Hematopoietic multipotent progenitor cell treated with erythropoietin and hydrocortisone succinate and interleukin-3 and kit ligand, for 4 days (in vitro differentiated cells): ENCODE measurements around the gene JPH3.

ENCODE experiments used
- DNase-seq: peaks from one replicate; pipeline ENCODE4 v3.0.0-alpha.2; 2015

Gene JPH3

DNA sequence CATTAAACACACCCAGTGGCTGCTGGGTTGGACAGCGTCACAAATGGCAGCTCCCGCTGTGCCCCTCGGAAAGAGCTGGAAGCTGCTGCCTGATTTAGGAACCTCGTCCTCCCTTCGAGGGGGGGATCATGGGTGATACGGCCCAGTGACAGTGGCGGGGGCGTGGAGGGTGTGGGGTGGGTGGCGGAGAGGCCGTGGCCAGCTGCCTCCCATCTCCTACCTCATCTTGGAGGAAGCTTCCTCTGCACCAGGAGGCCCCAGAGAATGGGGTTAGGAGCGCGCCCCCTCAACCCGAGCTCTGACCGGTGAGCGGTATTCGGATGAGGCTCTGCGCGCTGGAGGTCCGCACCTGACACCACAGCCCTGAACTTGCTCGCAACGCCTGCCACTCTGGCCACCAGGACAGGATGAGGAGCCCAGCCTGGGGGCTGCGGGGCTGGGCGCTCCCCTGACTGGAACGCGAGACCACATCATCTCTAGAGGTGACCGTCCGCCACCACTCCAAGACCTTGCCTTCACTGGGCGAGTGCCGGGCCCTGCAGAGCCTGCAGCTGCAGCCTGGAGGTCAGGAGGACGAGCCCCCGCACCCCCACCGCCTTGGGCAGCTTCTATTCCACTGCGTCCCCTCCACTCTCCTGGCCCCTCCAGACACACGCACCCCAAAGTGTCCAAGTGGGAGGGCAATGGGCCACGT is 82.5 kb downstream of the JPH3 start:
- DNase-seq = no peak

DNA sequence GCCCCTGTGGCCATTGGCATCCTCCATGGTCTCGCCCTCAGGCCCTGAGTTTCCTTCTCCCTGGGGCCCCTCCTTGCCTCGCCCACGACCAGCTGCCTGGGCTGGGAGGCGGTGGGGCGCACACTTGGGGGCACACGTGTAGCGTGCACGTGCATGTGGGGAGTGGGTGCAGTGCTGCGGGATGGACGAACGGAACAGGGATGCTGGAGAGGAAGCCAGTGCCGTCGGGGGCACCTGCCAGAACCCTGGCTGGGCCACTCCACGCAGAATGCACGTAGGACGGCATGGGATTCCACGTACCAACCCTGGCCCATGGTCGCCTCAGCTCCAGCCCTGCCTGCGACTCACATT is 83.1 kb downstream of the JPH3 start:
- no peak for DNase-seq

DNA sequence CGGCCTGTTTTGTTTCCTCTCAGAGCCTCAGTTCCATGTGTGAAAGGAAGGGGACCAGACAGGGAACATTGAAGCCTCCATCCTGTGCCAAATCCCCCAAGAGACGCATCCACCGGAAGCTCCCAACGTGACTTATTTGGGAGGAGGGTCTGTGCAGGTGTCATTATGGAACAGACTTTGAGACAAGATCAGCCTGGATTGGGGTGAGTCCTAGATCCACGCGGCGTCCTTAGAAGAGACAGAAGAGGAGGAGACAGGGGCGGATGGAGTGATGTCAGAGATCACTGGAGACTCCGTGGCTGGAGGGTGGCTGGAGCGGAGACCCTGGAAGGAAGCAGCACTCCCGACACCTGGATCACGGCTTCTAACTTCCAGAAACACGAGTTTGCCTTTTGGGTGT is 83.5 kb downstream of the JPH3 start:
- no peak for DNase-seq

DNA sequence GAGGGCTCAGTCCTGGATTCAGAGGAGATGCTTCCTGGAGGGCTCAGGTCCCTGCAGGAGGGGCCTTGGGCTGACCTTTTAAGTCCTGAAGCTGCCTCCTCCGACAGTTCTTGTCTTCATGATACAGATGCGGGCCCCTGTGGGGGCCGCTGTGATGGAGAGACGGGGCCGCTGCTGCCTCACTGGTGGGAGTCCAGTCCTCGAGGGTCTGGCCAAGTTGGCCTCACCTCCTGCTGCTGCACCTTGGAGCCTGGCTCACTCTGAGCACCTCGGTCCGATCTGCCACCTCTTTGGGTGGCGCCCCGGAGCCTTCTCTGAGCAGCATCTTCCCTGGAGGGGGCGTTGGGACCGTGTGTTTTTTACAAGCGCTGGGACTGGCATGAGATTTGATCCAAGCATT is 84.4 kb downstream of the JPH3 start:
- DNase-seq = no peak

DNA sequence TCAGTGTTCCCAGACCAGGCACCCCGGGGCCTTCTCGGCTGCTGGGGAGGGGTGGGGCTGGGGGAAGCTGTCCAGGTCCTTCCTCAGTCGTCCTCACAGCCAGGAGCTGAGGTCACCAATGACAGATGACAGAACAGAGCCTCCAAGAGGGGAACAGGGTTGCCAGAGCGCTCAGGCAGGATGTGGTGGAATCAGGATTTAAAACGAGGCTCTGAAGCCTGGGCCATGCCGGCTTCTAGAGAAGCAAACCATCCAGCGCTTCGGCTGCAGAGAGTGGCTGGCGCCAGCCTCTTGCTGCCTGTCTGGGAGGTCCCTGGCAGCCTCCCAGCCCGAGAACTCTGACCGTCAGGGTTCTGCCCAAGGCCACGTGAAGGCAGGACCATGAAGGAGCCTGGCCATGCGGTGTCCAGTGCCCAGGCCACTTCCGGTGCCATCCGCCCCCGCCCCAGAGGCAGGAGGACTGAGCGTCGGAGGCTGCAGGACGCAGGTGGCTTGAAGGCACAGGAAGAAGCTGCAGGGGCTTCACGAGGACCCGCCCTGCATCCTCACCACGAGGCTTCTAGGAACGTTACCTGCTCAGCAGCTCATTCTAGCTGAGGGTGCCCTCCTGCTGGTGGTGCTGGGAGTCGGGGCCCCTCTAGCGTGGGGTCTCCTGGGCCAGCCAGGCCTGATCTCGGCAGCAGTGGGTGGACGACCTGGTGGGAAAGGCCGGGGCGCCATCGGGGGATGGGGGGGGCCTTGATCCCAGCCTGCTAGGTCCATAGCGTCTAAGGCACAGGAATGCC is 85.0 kb downstream of the JPH3 start:
- peak; percentile 18 for DNase-seq

DNA sequence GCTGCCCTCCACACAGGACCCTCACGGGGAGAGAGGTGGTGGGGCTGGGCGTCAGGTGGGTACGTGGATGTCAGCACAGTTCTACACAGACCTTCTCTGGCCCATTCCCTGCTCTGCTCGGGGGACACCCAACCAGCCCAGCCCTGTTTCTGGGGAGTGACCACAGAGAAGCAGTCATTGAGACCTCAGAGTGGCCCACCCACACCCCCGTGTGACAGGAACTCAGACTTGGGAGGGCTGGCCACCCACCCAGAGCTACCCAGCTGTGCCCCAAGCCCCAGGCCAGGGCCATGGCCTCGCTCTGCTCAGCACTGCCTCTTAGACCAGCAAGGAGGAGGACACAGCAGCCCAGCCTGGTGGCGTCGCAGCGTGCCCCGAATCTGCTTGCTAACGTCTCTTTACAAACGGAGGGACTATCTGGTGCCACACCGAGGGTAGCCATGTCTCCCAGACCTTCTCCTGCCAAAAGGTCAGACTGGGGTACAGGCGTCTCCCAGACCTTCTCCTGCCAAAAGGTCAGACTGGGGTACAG is 85.8 kb downstream of the JPH3 start:
- no peak for DNase-seq

DNA sequence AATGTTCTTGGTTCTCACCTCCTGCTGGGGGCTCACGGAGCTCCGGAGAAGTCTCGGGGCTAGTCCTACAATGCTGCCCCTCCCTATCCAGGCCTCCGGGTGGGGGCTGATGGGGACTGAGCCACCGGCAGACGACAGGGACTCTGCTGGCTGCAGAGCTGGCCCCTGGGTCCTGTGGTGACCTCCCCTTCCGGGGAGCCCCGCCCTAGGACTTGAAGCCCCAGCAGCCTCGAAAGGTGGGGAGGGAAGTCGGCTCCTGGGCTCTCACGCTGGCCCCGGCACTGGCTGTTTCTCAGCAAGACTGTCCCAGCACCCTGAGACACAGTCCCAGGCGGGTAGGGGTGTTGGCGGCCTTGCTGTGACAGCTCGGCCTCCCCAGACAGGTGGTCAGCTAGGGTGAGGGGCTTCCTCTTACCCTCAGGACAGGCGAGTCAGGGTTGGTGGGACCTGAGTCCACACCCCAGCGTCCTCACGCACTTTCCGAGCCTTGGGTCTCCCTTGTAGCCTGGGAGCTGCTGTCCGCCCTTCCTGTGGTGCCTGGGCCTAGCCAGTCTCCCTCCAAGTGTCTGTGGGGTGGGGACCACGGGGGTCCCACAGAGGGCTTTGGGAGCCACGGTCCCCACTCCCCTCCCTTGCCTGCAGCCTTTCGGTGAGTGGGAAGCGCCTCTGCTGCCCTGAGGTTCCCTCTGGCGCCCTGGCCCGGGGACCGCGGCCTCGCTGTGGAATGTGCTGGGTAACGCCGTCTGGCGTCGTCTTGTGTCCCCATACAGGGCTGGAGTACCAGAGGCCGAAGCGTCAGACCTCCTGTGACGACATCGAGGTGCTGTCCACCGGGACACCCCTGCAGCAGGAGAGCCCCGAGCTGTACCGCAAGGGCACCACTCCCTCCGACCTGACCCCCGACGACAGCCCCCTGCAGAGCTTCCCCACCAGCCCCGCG is 86.8 kb downstream of the JPH3 start:
- no peak for DNase-seq

DNA sequence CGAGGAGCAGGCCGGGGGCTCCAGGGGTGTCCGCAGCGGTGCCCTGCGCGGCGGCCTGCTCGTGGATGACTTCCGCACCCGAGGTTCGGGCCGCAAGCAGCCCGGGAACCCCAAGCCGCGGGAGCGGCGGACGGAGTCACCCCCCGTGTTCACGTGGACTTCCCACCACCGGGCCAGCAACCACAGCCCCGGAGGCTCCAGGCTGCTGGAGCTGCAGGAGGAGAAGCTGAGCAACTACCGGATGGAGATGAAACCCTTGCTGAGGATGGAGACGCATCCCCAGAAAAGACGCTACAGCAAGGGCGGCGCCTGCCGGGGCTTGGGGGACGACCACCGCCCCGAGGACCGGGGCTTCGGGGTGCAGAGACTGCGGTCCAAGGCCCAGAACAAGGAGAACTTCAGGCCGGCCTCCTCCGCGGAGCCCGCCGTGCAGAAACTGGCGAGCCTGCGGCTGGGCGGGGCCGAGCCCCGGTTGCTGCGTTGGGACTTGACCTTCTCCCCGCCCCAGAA is 87.7 kb downstream of the JPH3 start:
- DNase-seq = no peak

DNA sequence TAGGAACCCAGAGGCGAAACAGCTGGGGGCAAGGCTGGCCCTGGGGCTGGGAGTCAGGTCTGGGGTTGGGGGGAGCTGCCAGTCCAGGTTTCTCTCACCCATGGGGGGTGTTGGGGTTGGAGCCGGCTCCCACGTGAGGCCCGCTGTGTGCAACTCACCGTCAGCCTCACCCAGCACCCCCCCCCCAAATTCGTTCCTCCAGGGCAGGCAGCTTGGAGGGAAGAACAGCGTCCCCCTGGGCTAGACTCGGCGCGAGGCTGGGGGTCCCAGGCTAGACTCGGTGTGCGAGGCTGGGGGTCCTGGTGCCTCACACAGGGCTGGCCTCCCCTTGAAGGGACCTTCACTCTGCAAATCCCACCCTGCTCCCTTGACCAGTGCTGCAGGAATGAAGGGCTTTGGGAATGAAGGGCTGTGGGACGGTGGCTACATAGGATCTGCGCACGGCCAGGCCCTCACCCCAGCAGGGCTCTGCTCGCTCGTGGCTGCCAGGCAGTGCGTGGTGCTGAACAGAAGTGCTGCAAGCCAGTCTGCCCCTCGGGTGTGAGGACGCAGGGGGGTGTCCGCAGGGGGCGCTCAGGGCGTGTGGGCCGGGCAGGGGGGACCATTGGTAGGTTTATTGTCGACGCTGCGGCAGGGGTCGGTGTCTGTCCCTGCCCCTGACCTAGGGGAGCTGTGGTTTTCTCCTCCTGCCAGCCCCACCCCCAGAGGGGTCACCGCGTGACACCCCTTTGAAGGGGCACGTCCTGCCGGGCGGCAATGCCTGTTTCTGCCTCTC is 88.8 kb downstream of the JPH3 start:
- no peak for DNase-seq

DNA sequence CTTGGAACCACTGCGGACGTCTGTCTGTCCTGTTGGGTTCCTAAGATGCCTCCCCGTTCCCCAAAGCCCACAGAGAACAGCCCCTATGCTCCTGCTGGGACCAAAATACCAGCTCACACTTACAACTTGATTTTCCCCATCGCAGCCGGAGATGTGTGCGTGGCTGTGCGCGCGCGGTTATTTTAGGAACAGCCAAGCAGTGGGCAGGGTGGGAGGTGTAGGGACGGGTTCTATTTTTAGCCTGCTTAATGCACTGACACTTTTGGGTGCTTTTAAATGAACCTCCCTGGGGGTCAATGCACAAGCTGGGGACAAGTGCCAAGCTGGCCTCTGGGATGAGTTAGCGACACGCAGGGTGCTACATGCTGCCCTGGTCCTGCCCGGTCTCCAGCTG is 89.4 kb downstream of the JPH3 start:
- DNase-seq = no peak

DNA sequence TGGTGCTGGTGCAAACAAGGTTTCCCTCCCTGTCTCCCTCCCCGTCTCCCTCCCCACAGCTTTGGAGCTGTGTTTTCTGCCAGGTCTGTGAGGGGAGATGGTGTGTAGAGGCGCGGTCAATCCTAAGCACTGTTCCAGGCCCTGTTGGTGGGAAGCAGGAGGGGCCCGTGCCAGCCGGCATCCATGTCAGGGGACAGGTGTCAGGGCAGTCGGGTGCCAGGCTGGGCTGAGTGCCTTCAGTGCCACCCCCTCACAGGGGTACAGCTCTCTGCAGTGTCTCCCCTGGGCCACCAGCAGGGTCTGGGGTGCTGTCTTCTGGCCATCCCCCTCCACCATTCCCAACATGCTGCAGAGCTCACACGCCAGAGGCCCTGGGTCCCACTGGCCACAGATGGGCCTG is 89.9 kb downstream of the JPH3 start:
- no peak for DNase-seq

DNA sequence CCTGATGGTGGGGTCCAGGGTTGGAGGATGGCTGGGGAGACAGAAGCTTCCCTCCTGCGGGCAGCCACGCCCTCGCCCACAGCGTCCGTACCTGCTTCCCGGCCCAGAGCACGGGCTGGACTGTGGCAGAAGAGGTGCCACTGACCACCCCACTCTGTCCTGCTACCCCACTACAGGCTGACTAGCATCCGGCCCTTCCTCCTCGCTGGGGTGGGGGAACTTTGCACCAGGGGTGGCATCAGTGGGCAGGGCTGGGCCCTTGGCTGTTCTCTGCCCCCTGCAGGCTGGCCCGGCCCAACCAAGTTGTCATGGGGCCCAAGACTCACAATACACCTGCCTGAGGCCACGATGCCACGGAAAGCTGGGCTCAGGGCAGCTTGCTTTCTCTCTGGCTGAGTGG is 90.4 kb downstream of the JPH3 start:
- DNase-seq = no peak

DNA sequence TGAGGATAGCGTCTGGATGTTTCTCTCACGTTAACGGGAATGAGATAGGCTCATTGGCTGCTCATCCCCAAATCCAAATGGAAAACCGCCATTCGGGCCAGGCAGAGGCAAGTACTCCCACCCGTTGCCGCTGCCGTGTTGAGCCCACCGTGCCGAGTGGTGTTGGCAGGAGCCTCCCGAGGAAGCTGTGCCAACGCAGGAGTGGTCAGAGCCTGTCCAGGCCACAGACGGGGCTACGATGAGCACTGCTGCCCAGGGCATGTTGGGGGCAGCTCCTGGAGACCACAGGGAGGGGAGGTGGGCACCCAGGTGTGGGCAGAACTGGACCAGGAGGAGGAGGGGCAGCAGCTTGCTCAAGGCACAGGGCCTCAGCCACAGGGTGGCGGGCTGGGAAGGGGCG is 91.5 kb downstream of the JPH3 start:
- no peak for DNase-seq

DNA sequence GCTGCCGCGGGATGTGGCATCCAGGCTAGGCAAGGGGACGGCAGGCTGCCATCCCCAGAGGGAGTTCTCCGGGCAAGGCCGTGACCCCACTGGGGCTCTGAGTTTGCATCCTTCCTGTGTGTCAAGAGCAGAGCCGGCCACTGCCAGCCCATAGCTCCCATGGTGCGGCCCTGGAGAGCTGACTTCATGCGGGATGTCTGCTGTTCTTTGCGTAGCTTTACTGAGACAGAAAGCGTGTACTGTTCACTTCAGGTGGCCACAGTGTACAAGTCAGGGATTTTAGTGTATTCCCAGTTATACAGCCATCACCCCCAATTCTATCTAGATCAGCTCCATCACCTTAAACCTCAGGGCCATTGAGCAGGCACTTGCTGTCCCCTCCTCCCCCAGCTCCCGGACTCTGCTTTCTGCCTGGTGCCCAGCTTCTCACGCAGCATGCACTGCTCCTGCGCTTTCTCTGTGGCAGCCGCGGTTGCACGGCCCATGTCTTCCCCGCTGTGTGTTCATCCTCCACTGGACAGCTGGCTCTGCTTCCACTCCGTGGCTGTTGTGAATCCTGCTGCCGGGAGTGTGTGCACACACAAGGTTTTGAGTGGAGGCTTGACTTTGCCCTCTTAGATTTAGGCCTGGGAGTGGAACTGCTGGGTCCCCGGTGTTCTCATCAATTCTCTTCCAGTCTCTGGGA is 92.3 kb downstream of the JPH3 start:
- no peak for DNase-seq

DNA sequence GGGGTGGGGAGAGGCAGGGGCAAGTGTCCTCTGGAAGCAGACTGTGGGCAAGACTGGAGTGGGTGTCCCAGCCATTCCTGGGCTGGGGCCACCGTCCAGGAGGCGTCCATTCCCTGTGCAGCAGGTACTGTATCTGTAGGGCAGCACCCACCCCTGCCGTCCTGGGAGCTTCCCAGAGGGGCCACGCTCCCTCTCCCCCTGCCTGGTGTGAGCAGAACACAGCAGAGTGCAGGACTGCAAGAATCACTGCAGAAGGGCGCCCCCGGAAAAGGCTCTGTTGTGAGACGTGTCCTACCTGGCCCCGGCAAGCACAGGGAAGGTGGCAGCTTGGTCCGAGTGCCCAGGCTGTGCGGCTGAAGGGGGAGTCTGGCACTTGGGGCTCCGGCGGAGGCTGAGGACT is 93.2 kb downstream of the JPH3 start:
- no peak for DNase-seq

DNA sequence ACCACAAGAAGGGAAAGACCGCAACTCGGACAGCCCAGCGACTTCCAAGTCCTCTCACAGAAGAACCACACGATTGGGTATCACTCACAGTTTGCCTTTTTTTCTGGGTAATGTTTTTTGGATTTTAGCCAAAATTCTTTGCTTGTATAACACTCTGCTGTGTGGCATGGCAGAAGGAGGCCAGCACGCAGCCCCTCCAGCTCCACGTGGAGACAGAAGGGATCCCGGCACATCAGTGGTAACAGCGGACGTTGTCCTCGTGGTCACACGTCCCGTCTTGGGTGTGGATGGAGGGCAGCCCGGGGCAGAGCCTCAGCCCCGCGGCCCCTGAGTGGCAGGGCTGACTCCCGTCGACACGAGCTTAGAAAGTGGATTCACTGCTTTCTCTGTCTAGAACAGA is 94.4 kb downstream of the JPH3 start:
- no peak for DNase-seq

DNA sequence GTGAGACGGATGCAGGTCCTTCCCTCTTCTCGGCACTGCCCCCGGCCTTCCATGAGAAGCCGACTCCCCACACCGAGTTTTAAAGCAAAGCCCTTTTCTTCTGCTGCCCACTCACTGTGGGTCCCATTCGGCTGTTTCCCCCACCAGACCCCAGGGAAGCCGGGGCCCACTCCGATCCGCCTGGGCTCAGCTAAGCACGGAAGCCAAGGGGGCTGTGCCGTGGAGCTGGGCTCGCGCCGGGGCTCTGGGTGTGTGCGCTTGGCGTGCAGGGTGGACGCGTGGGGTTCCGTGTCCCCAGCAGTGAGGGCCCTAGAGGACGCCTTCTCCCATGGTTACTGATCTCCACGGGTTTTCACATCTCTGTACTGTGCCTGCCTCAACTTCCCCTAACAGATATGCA is 94.9 kb downstream of the JPH3 start:
- no peak for DNase-seq

DNA sequence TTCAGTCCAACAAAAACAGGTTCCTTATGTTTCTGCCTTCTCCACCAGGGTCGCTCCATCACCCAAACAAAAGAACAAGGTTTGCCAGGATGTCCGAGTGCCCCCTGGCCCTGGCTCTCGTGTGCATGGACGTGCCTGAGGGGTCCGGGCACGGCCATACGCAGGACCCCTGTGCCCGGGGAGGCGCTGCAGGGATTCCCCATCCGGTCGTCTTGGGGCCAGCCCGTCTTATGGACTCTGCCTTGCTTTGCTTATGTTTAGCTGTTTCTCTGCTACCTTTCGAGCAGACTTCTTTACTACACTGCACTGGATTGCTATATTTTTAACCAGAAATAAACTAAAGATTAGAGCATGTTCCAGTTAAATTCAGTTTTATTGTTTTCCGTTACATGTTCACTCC is 95.5 kb downstream of the JPH3 start:
- no peak for DNase-seq

DNA sequence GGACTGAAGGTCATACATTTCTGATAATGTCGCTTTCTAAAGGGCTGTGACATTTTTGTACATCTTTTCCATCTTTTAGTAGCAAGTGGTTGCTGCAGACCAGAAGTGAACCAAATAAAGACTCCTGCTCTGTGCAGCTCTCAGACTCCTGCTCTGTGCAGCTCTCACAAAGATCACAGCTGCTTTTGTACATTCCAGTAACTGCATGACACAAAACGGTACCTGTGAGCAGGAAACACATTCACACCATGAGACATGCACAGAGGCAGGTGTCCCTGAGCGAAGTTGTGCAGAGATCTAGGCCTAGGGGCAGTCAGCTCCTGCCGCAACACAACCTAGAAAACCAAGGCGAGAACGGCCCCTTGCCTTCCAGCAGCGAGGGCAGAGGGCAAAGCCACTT is 95.9 kb downstream of the JPH3 start:
- no peak for DNase-seq

DNA sequence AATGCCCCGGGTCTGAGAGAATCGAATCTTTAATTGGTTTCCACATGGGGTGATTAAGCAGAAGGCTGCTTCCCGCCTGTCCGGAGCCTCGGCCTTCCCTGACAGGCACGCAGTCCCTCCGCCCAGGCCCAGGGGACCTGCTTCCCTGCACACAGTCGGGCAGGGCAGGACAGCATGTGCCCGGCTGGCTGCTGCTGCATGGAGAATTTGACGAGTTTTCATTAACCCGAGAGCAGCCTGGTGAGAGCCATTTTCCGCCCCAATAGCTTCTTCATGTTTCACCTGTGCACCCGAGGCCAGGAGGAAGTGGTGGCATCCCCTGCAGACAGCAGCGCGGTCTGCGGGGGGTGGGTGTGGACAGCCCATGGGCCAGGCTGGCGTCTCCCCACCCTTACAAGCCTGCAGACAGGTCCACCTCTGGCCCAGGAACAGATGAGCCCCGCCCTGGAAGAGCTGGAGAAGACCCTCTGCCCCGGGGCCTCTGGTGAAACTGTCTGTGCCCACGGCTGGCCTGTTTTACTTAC is 96.4 kb downstream of the JPH3 start:
- no peak for DNase-seq

DNA sequence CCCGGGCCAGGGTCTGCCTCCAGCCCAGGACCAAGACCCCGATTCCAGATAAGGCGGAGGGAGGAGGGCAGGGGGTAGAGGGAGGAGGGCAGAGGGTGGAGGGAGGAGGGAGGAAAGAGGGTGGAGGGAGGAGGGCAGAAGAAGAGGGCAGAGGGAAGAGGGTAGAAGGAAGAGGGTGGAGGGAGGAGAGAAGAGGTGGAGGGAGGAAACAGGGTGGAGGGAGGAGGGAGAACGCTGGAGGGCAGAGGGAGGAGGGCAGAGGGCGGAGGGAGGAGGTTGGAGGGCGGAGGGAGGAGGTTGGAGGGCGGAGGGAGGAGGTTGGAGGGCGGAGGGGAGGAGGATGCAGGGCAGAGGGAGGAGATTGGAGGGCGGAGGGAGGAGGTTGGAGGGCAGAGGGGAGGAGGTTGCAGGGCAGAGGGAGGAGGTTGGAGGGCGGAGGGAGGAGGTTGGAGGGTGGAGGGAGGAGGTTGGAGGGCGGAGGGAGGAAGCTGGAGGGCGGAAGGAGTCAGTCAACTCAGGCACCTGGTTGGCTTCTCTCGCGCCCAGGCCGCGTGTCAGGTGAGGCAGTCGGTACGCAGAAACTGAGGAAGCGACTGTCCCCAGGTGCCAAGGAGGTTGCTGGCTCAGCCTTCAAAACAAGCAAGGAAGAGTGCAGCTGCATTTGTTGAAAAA is 98.2 kb downstream of the JPH3 start:
- peak; percentile 27 for DNase-seq
